Measurements from ENCODE around the gene PACS2.

GRCh38 chr14:105333020-105333490 lies 18.5 kb downstream of the PACS2 start:
- TF ChIP-seq CTCF (IDR thresholded peaks at IDR 0.05; ENCODE audit: poor library complexity), result no peak
- TF ChIP-seq EZH2phosphoT487 (IDR thresholded peaks at IDR 0.05; ENCODE audit: low read depth, severe bottlenecking, unreplicated experiment), result no peak
